Heart left ventricle (tissue), 16 donors: ENCODE measurements around the gene NDUFS8. TPM values are rescaled to one million over a fixed set of nuclear protein-coding genes. Genes with fewer than 3 reads are reported as not detected.

Source experiments
- ATAC-seq, 4 donors: fragments of 200-7000 bp; cut with Tn5 transposase; one replicate each; pipeline ENCODE4 v1.9.1; 2020 to 2022; ENCODE audit warnings: moderate library complexity in 4 of 4, mild to moderate bottlenecking in 3 of 4, moderate number of reproducible peaks in 1 of 4
- DNase-seq, 5 donors: peaks; one replicate each; pipeline ENCODE4 v3.0.0-alpha.2; 2020
- H3K27ac ChIP-seq, 12 donors: fragments of 200-600 bp; sonication (generic) in 4 of 12; one replicate each; pipeline versions ENCODE4 v1.5.0 to v1.8.0; 2016 to 2022; ENCODE audit warnings: mild to moderate bottlenecking in 2 of 12
- H3K27me3 ChIP-seq, 9 donors: fragments of 200-600 bp; sonication (generic) in 2 of 9; one replicate each; pipeline versions ENCODE4 v1.5.1 to v1.8.0; 2016 to 2022; ENCODE audit warnings: mild to moderate bottlenecking in 3 of 9
- H3K36me3 ChIP-seq, 9 donors: fragments of 200-600 bp; sonication (generic) in 2 of 9; one replicate each; pipeline versions ENCODE4 v1.5.0 to v1.8.0; 2018 to 2022; ENCODE audit warnings: mild to moderate bottlenecking in 2 of 9
- H3K4me1 ChIP-seq, 12 donors: fragments of 200-600 bp; sonication (generic) in 4 of 12; one replicate each; pipeline versions ENCODE4 v1.5.0 to v1.8.0; 2016 to 2022; ENCODE audit warnings: mild to moderate bottlenecking in 3 of 12
- H3K4me3 ChIP-seq, 12 donors: fragments of 200-600 bp; sonication (generic) in 4 of 12; one replicate each; pipeline versions ENCODE4 v1.5.0 to v1.8.0; 2017 to 2022; ENCODE audit warnings: mild to moderate bottlenecking in 9 of 12, moderate library complexity in 4 of 12
- H3K9me3 ChIP-seq, 12 donors: fragments of 200-600 bp; sonication (generic) in 4 of 12; one replicate each; pipeline versions ENCODE4 v1.5.0 to v1.8.0; 2016 to 2022; ENCODE audit warnings: mild to moderate bottlenecking in 1 of 12
- CTCF ChIP-seq, 12 donors: fragments of 200-600 bp; sonication (generic) in 4 of 12; IDR thresholded peaks; one replicate each; pipeline versions ENCODE4 v1.5.0 to v1.8.0; 2018 to 2022; ENCODE audit warnings: antibody characterized with exemption in 12 of 12, mild to moderate bottlenecking in 5 of 12
- POLR2A ChIP-seq, 2 donors: fragments of 450-650 bp; IDR thresholded peaks; one replicate each; pipeline ENCODE4 v1.6.1; 2017; ENCODE audit warnings: antibody characterized with exemption in 2 of 2, mild to moderate bottlenecking in 2 of 2, moderate library complexity in 2 of 2
- WGBS, 4 donors: extraction: QIAGEN DNeasy Blood & Tissue Kit in 2 of 4; methylation state at CpG; one replicate each; pipeline versions ENCODE4 v1.1.5 to v1.1.7; 2013 to 2018; 5-methylcytosine and 5-hydroxymethylcytosine counted together
- intact Hi-C, 10 donors: fragments of 100-400 bp; cut with DNase I; formaldehyde crosslinking; loops; one replicate each; pipeline versions ENCODE4 v1.11.1 to v1.14.2; 2022
- polyA plus RNA-seq, 2 donors: library from polyadenylated mRNA; stranded (reverse); fragments of 200-250 nt; gene quantifications; one replicate each; pipeline ENCODE4 v1.2.3, GENCODE V29; 2013
- total RNA-seq, 9 donors: library from RNA; depleted of rRNA in 2 of 9; stranded (reverse); fragments of >200 nt in 2 of 9; fragmentation: NEBNext Ultra II Directional in 3 of 9; extraction: Animal tissue kit (Norgen Biotek cat#: 25700) in 3 of 9; gene quantifications; one replicate each; pipeline versions ENCODE4 v1.1.0 to v1.2.4, GENCODE V29; 2016 to 2023
- donor health status: ischemic (EF 13 %, LVEDD 7.1; RV severe dilation, severe dysfunction).
- donor health status: healthy with polysubstance abuse.
- donor health status: DM: no; HTN: yes; CAD: no.
- donor health status: DM: no; HTN: no; CAD: no.
- donor health status: ischemic (EF 25% LVEDD 6.9; RV normal size, moderate dysfunction).
- donor health status: ischemic (EF 25% LVEDD 5.7; RV mildly dilated, moderate dysfunction).
- donor health status: healthy.
- donor health status: DM: yes; HTN: yes; CAD: no.
- donor health status: ischemic (EF 35%, LVEDD 5.7; RV mildly dilated, moderate dysfunction).
- donor health status: nonischemic (EF 11% LVEDD 7.7; RV severe dilation, severe dysfunction).
- donor health status: DM: yes; HTN: yes; CAD: no.
- donor health status: PGD.
- donor health status: ischemic (EF 29% LVEDD 5.4; RV normal size, mild dysfunction).
- donor health status: nonischemic (EF 23%, LVEDD 6.1; RV moderate dilation, normal function).

The NDUFS8 gene
- total and polyA plus RNA-seq, 11 donors = 262 to 948 (median 365) TPM

- WGBS, 4 donors = 86 to 88% (median 87%) methylated on average over 12 of the region's 12 CpGs
- Histone ChIP-seq H3K36me3 (peaks cover 0 to 19% (median 5%) of the 10 kb centered on the region in 9 donors), H3K27me3 (no peaks in the 10 kb centered on the region), H3K4me1 (peaks cover 0 to 40% (median 30%) of the 10 kb centered on the region in 12 donors), H3K4me3 (no peak overlapping the region), H3K9me3 (peaks cover 0 to 8% (median 0%) of the 10 kb centered on the region in 12 donors), H3K27ac (no peak overlapping the region)
- no peak for ATAC-seq
- DNase-seq = no peak
- TF ChIP-seq CTCF (IDR thresholded peaks at IDR 0.05) = no peak
- no peak for TF ChIP-seq POLR2A (IDR thresholded peaks at IDR 0.05)
- intact Hi-C loops = no loop called here
Observed at GRCh38 chr11:68028802-68029545, 1.5 kb upstream of the NDUFS8 start.

- Histone ChIP-seq H3K4me3 (peak overlapping the region; percentile 63 to 94 (median 85)), H3K9me3 (no peaks in the 10 kb centered on the region), H3K27ac (peak overlapping the region; percentile 85 to 98 (median 93)), H3K36me3 (peaks cover 0 to 35% (median 16%) of the 10 kb centered on the region in 9 donors), H3K4me1 (peaks cover 0 to 51% (median 32%) of the 10 kb centered on the region in 12 donors), H3K27me3 (no peaks in the 10 kb centered on the region)
- ATAC-seq = peak in 1 of 4 donors; percentile 3
- intact Hi-C loops = loop anchor here in 3 of 10 donors (10.0 kb wide), 3 partner anchors 94 to 184 kb away; partner anchors contain the start of genes CHKA (in 2 of the 3) and KMT5B (in 1 of the 3)
- 8 to 12% (median 10%) methylated on average over 10 of the region's 10 CpGs for WGBS, 4 donors
- TF ChIP-seq POLR2A (IDR thresholded peaks at IDR 0.05) = no peak
- TF ChIP-seq CTCF (IDR thresholded peaks at IDR 0.05) = no peak
- no peak for DNase-seq
Observed at GRCh38 chr11:68031144-68031464, 623 bp downstream of the NDUFS8 start.

- H3K27me3 ChIP-seq = no peaks in the 10 kb centered on the region
- WGBS, 4 donors = 73 to 80% (median 76%) methylated on average over 6 to 9 of the region's 9 CpGs
- H3K9me3 ChIP-seq = no peaks in the 10 kb centered on the region
- ATAC-seq (no peak), DNase-seq (no peak)
- H3K36me3 ChIP-seq = peaks cover 0 to 41% (median 16%) of the 10 kb centered on the region in 9 donors
- H3K27ac ChIP-seq = peak overlapping the region in 9 of 12 donors; percentile 85 to 98 (median 93)
- intact Hi-C loops = loop anchor here in 3 of 10 donors (10.0 kb wide), 3 partner anchors 93 to 183 kb away; partner anchors contain the start of genes CHKA (in 2 of the 3) and KMT5B (in 1 of the 3)
- peak overlapping the region in 6 of 12 donors; percentile 65 to 94 (median 88) for H3K4me3 ChIP-seq
- TF ChIP-seq CTCF (IDR thresholded peaks at IDR 0.05) (no peak), POLR2A (IDR thresholded peaks at IDR 0.05) (no peak)
- peaks cover 0 to 60% (median 41%) of the 10 kb centered on the region in 12 donors for H3K4me1 ChIP-seq
Observed at GRCh38 chr11:68032003-68032402, 1.5 kb downstream of the NDUFS8 start.

- WGBS, 4 donors = 79 to 86% (median 83%) methylated on average over 18 to 29 of the region's 29 CpGs
- peak overlapping the region in 3 of 12 donors; percentile 4 to 21 (median 12) for H3K4me3 ChIP-seq
- TF ChIP-seq CTCF (IDR thresholded peaks at IDR 0.05) = no peak
- no peak for TF ChIP-seq POLR2A (IDR thresholded peaks at IDR 0.05)
- ATAC-seq (no peak), DNase-seq (no peak)
- H3K36me3 ChIP-seq = peaks cover 0 to 41% (median 16%) of the 10 kb centered on the region in 9 donors
- H3K27me3 ChIP-seq = no peaks in the 10 kb centered on the region
- peak overlapping the region; percentile 37 to 96 (median 74) for H3K27ac ChIP-seq
- H3K4me1 ChIP-seq = peaks cover 7 to 72% (median 53%) of the 10 kb centered on the region in 12 donors
- intact Hi-C loops = loop anchor here in 3 of 10 donors (10.0 kb wide), 3 partner anchors 92 to 182 kb away; partner anchors contain the start of genes CHKA (in 2 of the 3) and KMT5B (in 1 of the 3)
- no peaks in the 10 kb centered on the region for H3K9me3 ChIP-seq
Observed at GRCh38 chr11:68032997-68033707, 2.7 kb downstream of the NDUFS8 start.
